ENCODE measurements around the gene TFAP2E. TPM values are rescaled to one million over a fixed set of nuclear protein-coding genes. Genes with fewer than 3 reads are reported as not detected.
A peak's percentile ranks its signal among the peaks of the same experiment; 100 is the strongest.
"Not testable (repeated sequence)": the region's sequence is repeated elsewhere in the genome, so short reads cannot be mapped to it uniquely, and the experiment has no call there.

Gene TFAP2E
- total RNA-seq, 1 donor from 2014 or later, result 1.4 TPM

DNA sequence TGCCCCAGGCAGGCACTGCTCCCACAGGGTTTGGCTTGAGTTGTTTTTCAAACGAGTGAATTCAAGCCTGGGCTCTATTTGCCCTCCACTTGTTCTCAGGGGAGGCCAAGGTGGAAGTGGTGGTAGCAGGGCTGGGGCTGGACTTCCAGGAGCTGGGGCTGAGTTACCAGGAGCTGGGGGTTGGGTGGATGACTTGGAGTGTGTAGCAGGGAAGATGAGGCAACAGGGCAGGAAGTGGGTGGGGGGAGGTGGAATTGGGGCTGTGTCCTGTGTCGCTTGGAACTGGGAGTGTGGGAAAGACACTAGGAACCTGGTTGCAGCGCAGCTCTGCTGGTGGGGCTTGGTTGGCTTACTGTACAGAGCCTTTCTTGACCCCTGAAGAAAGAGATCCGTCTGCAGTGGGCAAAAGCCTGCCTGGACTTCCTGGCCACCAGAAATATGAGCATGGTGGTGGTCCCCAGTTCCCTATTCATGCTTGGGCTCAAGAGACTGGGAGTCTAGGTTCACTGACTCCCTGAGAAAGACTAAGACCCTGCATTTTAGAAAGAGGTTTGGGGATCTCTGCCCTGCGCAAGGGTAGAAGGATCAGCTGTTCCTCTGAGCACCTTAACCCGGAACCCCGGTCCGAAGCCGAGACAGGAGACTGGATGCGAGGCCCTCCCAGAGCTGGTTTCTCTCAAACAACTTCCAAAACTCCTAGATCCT, 3.1 kb downstream of the TFAP2E start:
- TF ChIP-seq, protein P1, sequence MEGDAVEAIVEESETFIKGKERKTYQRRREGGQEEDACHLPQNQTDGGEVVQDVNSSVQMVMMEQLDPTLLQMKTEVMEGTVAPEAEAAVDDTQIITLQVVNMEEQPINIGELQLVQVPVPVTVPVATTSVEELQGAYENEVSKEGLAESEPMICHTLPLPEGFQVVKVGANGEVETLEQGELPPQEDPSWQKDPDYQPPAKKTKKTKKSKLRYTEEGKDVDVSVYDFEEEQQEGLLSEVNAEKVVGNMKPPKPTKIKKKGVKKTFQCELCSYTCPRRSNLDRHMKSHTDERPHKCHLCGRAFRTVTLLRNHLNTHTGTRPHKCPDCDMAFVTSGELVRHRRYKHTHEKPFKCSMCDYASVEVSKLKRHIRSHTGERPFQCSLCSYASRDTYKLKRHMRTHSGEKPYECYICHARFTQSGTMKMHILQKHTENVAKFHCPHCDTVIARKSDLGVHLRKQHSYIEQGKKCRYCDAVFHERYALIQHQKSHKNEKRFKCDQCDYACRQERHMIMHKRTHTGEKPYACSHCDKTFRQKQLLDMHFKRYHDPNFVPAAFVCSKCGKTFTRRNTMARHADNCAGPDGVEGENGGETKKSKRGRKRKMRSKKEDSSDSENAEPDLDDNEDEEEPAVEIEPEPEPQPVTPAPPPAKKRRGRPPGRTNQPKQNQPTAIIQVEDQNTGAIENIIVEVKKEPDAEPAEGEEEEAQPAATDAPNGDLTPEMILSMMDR (conservative IDR thresholded peaks at IDR 0.05), result no peak
- peak overlapping the region; percentile 81 for H3K4me3 Mint-ChIP-seq
- peaks cover 62% of the 10 kb centered on the region for H3K27me3 Mint-ChIP-seq

DNA sequence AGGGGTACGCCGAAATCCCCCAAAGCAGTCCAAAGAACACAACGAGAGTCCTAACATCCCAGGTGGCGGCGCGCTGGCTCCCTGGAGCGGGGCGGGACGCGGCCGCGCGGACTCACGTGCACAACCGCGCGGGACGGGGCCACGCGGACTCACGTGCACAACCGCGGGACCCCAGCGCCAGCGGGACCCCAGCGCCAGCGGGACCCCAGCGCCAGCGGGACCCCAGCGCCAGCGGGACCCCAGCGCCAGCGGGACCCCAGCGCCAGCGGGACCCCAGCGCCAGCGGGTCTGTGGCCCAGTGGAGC, 3.6 kb downstream of the TFAP2E start:
- H3K27ac Mint-ChIP-seq, result not testable (repeated sequence)

More for the DNA sequence above, 3.1 kb downstream of the TFAP2E start:
- Mint-ChIP-seq H3K4me1 (ENCODE audit: unreplicated experiment) (peaks cover 17% of the 10 kb centered on the region), H3K27ac (no peak overlapping the region), H3K36me3 (no peaks in the 10 kb centered on the region), H3K9me3 (no peaks in the 10 kb centered on the region)
- no peak for DNase-seq (ENCODE audit: extremely low spot score, unreplicated experiment)

DNA sequence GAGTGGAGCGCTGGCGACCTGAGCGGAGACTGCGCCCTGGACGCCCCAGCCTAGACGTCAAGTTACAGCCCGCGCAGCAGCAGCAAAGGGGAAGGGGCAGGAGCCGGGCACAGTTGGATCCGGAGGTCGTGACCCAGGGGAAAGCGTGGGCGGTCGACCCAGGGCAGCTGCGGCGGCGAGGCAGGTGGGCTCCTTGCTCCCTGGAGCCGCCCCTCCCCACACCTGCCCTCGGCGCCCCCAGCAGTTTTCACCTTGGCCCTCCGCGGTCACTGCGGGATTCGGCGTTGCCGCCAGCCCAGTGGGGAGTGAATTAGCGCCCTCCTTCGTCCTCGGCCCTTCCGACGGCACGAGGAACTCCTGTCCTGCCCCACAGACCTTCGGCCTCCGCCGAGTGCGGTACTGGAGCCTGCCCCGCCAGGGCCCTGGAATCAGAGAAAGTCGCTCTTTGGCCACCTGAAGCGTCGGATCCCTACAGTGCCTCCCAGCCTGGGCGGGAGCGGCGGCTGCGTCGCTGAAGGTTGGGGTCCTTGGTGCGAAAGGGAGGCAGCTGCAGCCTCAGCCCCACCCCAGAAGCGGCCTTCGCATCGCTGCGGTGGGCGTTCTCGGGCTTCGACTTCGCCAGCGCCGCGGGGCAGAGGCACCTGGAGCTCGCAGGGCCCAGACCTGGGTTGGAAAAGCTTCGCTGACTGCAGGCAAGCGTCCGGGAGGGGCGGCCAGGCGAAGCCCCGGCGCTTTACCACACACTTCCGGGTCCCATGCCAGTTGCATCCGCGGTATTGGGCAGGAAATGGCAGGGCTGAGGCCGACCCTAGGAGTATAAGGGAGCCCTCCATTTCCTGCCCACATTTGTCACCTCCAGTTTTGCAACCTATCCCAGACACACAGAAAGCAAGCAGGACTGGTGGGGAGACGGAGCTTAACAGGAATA, 4.2 kb downstream of the TFAP2E start:
- Mint-ChIP-seq H3K27ac (peak overlapping the region; percentile 78), H3K4me3 (peak overlapping the region; percentile 83), H3K9me3 (no peaks in the 10 kb centered on the region), H3K27me3 (peaks cover 51% of the 10 kb centered on the region), H3K4me1 (ENCODE audit: unreplicated experiment) (peaks cover 17% of the 10 kb centered on the region), H3K36me3 (no peaks in the 10 kb centered on the region)
- TF ChIP-seq, protein P1 (conservative IDR thresholded peaks at IDR 0.05), result no peak
- DNase-seq (ENCODE audit: extremely low spot score, unreplicated experiment), result no peak

More for the DNA sequence above, 3.6 kb downstream of the TFAP2E start:
- Mint-ChIP-seq H3K4me3 (peak overlapping the region; percentile 81), H3K27me3 (peaks cover 57% of the 10 kb centered on the region), H3K4me1 (ENCODE audit: unreplicated experiment) (peaks cover 17% of the 10 kb centered on the region)
- not testable (repeated sequence) for H3K9me3 Mint-ChIP-seq; DNase-seq (ENCODE audit: extremely low spot score, unreplicated experiment); H3K36me3 Mint-ChIP-seq

DNA sequence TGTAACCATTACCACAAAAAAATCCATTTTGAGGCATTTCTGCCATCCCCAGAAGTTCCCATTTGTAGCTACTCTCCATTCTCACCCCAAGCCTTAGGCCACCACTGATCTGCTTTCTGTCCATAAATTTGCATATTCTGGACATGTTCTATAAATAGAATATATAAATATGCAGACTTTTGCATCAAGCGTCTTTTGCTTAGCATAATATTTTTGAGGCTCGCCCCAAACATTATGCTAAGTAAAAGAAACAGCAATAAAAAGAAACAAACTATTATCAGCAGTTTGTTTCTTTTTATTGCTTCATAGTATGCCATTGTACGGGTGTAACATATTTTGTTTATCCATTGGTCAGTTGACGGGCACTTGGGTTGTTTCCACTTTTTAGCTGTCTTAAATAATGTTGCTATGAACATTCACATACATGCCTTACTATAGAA, 7.9 kb downstream of the TFAP2E start:
- Mint-ChIP-seq H3K9me3 (no peaks in the 10 kb centered on the region), H3K4me3 (no peak overlapping the region), H3K27me3 (peaks cover 25% of the 10 kb centered on the region), H3K4me1 (ENCODE audit: unreplicated experiment) (peaks cover 10% of the 10 kb centered on the region), H3K27ac (no peak overlapping the region), H3K36me3 (no peaks in the 10 kb centered on the region)
- TF ChIP-seq, protein P1 (conservative IDR thresholded peaks at IDR 0.05), result no peak
- DNase-seq (ENCODE audit: extremely low spot score, unreplicated experiment), result no peak

DNA sequence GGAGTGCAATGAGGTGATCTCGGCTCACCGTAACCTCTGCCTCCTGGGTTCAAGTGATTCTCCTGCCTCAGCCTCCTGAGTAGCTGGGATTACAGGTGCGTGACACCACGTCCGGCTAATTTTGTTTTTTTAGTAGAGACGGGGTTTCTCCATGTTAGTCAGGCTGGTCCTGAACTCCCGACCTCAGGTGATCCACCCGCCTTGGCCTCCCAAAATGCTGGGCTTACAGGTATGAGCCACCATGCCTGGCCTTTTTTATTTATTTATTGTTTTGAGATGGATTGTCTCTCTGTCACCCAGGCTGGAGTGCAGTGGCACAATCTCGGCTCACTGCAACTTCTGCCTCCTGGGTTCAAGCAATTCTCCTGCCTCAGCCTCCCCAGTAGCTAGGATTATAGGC, 8.5 kb downstream of the TFAP2E start:
- not testable (repeated sequence) for H3K4me3 Mint-ChIP-seq; H3K27ac Mint-ChIP-seq; DNase-seq (ENCODE audit: extremely low spot score, unreplicated experiment); H3K4me1 Mint-ChIP-seq (ENCODE audit: unreplicated experiment); H3K9me3 Mint-ChIP-seq; H3K36me3 Mint-ChIP-seq
- peaks cover 21% of the 10 kb centered on the region for H3K27me3 Mint-ChIP-seq

DNA sequence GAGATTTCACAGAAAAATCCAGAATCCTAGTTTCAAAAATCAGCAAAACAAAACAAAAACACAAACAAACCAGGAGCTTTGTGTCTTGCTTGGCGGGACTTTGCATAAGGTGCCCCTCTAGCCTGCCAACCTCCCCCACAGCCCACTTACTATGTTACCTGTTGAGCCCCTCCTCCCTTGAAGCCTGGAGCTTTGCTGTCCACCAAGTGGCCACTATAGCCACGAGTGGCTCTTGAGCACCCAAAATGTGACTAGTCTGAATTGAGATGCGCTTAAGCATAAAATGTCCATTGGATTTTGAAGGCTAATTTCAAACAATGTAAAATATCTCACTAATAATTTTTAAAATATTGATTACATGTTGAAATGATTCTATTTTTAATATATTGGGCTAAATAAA, 12.2 kb downstream of the TFAP2E start:
- no peaks in the 10 kb centered on the region for H3K9me3 Mint-ChIP-seq
- no peaks in the 10 kb centered on the region for H3K36me3 Mint-ChIP-seq
- TF ChIP-seq, protein P1 (conservative IDR thresholded peaks at IDR 0.05), result no peak
- no peak for DNase-seq (ENCODE audit: extremely low spot score, unreplicated experiment)
- H3K27ac Mint-ChIP-seq, result no peak overlapping the region
- H3K27me3 Mint-ChIP-seq, result peaks cover 3% of the 10 kb centered on the region
- no peak overlapping the region for H3K4me3 Mint-ChIP-seq
- no peaks in the 10 kb centered on the region for H3K4me1 Mint-ChIP-seq (ENCODE audit: unreplicated experiment)

DNA sequence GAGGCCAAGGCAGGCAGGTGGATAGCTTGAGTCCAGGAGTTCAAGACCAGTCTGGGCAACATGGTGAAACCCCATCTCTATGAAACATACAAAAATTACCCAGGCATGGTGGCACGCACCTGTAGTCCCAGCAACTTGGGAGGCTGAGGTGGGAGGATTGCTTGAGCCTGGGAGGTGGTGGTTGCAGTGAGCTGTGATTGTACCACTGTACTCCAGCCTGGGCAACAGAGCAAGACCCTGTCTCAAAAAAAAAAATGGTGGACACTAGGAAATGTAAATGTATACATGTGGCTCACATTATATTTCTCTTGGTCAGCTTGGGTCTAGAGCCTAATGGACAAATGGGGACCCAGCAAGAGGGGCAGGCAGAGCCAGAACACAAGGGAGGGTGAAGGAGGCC, 12.7 kb downstream of the TFAP2E start:
- H3K4me1 Mint-ChIP-seq (ENCODE audit: unreplicated experiment); DNase-seq (ENCODE audit: extremely low spot score, unreplicated experiment); H3K27ac Mint-ChIP-seq; H3K9me3 Mint-ChIP-seq; H3K4me3 Mint-ChIP-seq; H3K27me3 Mint-ChIP-seq; H3K36me3 Mint-ChIP-seq: not testable (repeated sequence)
